ENCODE measurements around the gene IL12RB2.

Gene IL12RB2

GRCh38 chr1:67372136-67372535 is 64.5 kb downstream of the IL12RB2 start:
- no peak overlapping the region for H3K4me3 ChIP-seq (ENCODE audit: low read depth, low read length)
- peaks cover 4% of the 10 kb centered on the region; the same call in 1 of the 2 replicates for H3K4me1 ChIP-seq (ENCODE audit: control insufficient read depth, insufficient read depth, low read length)
- POLR2A ChIA-PET = no interaction called here
- H3K9me3 ChIP-seq (ENCODE audit: control insufficient read depth, insufficient read depth, low read depth, low read length) = no peaks in the 10 kb centered on the region
- CTCF ChIA-PET = interaction anchor here (0.6 to 1.9 kb wide), 3 partner anchors 60 to 155 kb away, joined by 3 to 10 read pairs (median 3); no protein-coding TSS in a partner anchor
- no peak for TF ChIP-seq YY1 (tag by site-specific recombination; IDR thresholded peaks at IDR 0.05)
- TF ChIP-seq ZNF704 (tag by site-specific recombination; IDR thresholded peaks at IDR 0.05) = no peak
- no peak for TF ChIP-seq ZSCAN30 (tag by site-specific recombination; IDR thresholded peaks at IDR 0.05)
- TF ChIP-seq SP7 (tag by site-specific recombination; IDR thresholded peaks at IDR 0.05) = no peak
- no peak for TF ChIP-seq OSR2 (tag by site-specific recombination; IDR thresholded peaks at IDR 0.05)
- TF ChIP-seq ZFP37 (tag by site-specific recombination; IDR thresholded peaks at IDR 0.05) = no peak
- TF ChIP-seq ZNF433 (tag by site-specific recombination; IDR thresholded peaks at IDR 0.05; ENCODE audit: low read depth) = no peak
- no peak for TF ChIP-seq BCL11A (tag by site-specific recombination; IDR thresholded peaks at IDR 0.05; ENCODE audit: low read depth)
- no peak for TF ChIP-seq TSHZ1 (tag by site-specific recombination; IDR thresholded peaks at IDR 0.05; ENCODE audit: borderline replicate concordance)
- no peak for TF ChIP-seq ZNF529 (tag by site-specific recombination; IDR thresholded peaks at IDR 0.05; ENCODE audit: insufficient replicate concordance)
- TF ChIP-seq ZNF792 (tag by site-specific recombination; IDR thresholded peaks at IDR 0.05) = no peak
- TF ChIP-seq ZBTB6 (tag by site-specific recombination; IDR thresholded peaks at IDR 0.05) = no peak
- TF ChIP-seq ZNF202 (tag by site-specific recombination; IDR thresholded peaks at IDR 0.05; ENCODE audit: borderline replicate concordance) = no peak
- TF ChIP-seq ZNF211 (tag by site-specific recombination; IDR thresholded peaks at IDR 0.05; ENCODE audit: low read depth) = no peak
- TF ChIP-seq KLF1 (tag by site-specific recombination; IDR thresholded peaks at IDR 0.05) = no peak
- no peak overlapping the region for H3K27ac ChIP-seq (ENCODE audit: extremely low read depth, low read depth, low read length)
- H3K36me3 ChIP-seq (ENCODE audit: control insufficient read depth in 2 of 2, insufficient read depth in 1 of 2, low read length in 2 of 2) = no peaks in the 10 kb centered on the region

GRCh38 chr1:67372898-67373297 is 65.2 kb downstream of the IL12RB2 start:
- Histone ChIP-seq H3K4me3 (ENCODE audit: low read depth, low read length) (no peak overlapping the region), H3K4me1 (ENCODE audit: control insufficient read depth, insufficient read depth, low read length) (peaks cover 2% of the 10 kb centered on the region; the same call in 1 of the 2 replicates), H3K9me3 (ENCODE audit: control insufficient read depth, insufficient read depth, low read depth, low read length) (no peaks in the 10 kb centered on the region), H3K27ac (ENCODE audit: extremely low read depth, low read depth, low read length) (no peak overlapping the region), H3K36me3 (ENCODE audit: control insufficient read depth in 2 of 2, insufficient read depth in 1 of 2, low read length in 2 of 2) (no peaks in the 10 kb centered on the region)
- CTCF ChIA-PET = interaction anchor here (0.6 to 1.3 kb wide), 2 partner anchors 128 to 753 kb away, joined by 3 to 4 read pairs; no protein-coding TSS in a partner anchor
- POLR2A ChIA-PET = no interaction called here
- TF ChIP-seq ZNF211 (tag by site-specific recombination; IDR thresholded peaks at IDR 0.05; ENCODE audit: low read depth) (no peak), ZNF133 (tag by site-specific recombination; IDR thresholded peaks at IDR 0.05) (no peak), ZNF571 (tag by site-specific recombination; IDR thresholded peaks at IDR 0.05) (no peak), REPIN1 (tag by site-specific recombination; IDR thresholded peaks at IDR 0.05; ENCODE audit: low read depth) (no peak), ZNF223 (tag by site-specific recombination; IDR thresholded peaks at IDR 0.05) (no peak), TCF7L2 (IDR thresholded peaks at IDR 0.05; ENCODE audit: borderline replicate concordance, low read depth, low read length) (no peak), ZNF518A (tag by site-specific recombination; conservative IDR thresholded peaks at IDR 0.05; ENCODE audit: low read depth) (no peak), SP7 (tag by site-specific recombination; IDR thresholded peaks at IDR 0.05) (no peak)

Measured in HEK293 (cell line).